H9 (cell line): ENCODE data around the gene TBC1D22A. TPM values are rescaled to one million over a fixed set of nuclear protein-coding genes. Genes with fewer than 3 reads are reported as not detected.

Experiments
- DNase-seq: peaks from one replicate; pipeline ENCODE4 v3.0.0-alpha.2; 2017
- H2AFZ ChIP-seq: one replicate; pipeline ENCODE4 v1.6.1; 2013; ENCODE audit warnings: mild to moderate bottlenecking, low read length, control low read depth, moderate library complexity
- H2AK5ac ChIP-seq: 2 replicates; pipeline ENCODE4 v1.6.1; 2013; ENCODE audit warnings: low read length, control low read depth, mixed read lengths; ENCODE audit not compliant: insufficient read length
- H2BK120ac ChIP-seq: one replicate; pipeline ENCODE4 v1.6.1; 2013; ENCODE audit warnings: low read depth, mild to moderate bottlenecking, low read length, control low read depth, inconsistent platforms; ENCODE audit not compliant: poor library complexity, severe bottlenecking
- H2BK12ac ChIP-seq: 2 replicates; pipeline ENCODE4 v1.6.1; 2013; ENCODE audit warnings: low read length, control low read depth, mixed read lengths, low read depth; ENCODE audit not compliant: insufficient read length
- H2BK15ac ChIP-seq: 2 replicates; pipeline ENCODE4 v1.6.1; 2013; ENCODE audit warnings: low read depth, low read length, control low read depth
- H2BK20ac ChIP-seq: one replicate; pipeline ENCODE4 v1.6.1; 2013; ENCODE audit warnings: low read depth, mild to moderate bottlenecking, low read length, control low read depth, inconsistent platforms; ENCODE audit not compliant: poor library complexity, severe bottlenecking
- H2BK5ac ChIP-seq: 2 replicates; pipeline ENCODE4 v1.6.1; 2013; ENCODE audit warnings: low read length, control low read depth, mixed read lengths; ENCODE audit not compliant: insufficient read length
- H3K14ac ChIP-seq: 2 replicates; pipeline ENCODE4 v1.6.1; 2013; ENCODE audit warnings: low read length, control low read depth; ENCODE audit not compliant: insufficient read depth
- H3K18ac ChIP-seq: 2 replicates; pipeline ENCODE4 v1.6.1; 2013; ENCODE audit warnings: low read depth, mild to moderate bottlenecking, mixed read lengths, low read length, control low read depth; ENCODE audit not compliant: insufficient read length
- H3K23ac ChIP-seq: 2 replicates; pipeline ENCODE4 v1.6.1; 2013; ENCODE audit warnings: low read length, control low read depth, mixed read lengths, low read depth; ENCODE audit not compliant: insufficient read length
- H3K23me2 ChIP-seq: 2 replicates; pipeline ENCODE4 v1.6.1; 2013; ENCODE audit warnings: low read depth, mild to moderate bottlenecking, mixed read lengths, low read length, control low read depth; ENCODE audit not compliant: insufficient read length, poor library complexity, severe bottlenecking
- H3K27ac ChIP-seq: 2 replicates; pipeline ENCODE4 v1.5.1; 2013; ENCODE audit warnings: low read length, control low read depth, mixed read lengths, low read depth; ENCODE audit not compliant: insufficient read length
- H3K27me3 ChIP-seq: 2 replicates; pipeline ENCODE4 v1.6.1; 2013; ENCODE audit warnings: low read length, control low read depth, inconsistent platforms; ENCODE audit not compliant: insufficient read depth
- H3K4ac ChIP-seq: 2 replicates; pipeline ENCODE4 v1.6.1; 2013; ENCODE audit warnings: low read depth, mild to moderate bottlenecking, control low read depth, inconsistent platforms, low read length, moderate library complexity
- H3K4me1 ChIP-seq: 2 replicates; pipeline ENCODE4 v1.6.1; 2013; ENCODE audit warnings: low read length, control low read depth, inconsistent platforms; ENCODE audit not compliant: insufficient read depth
- H3K4me2 ChIP-seq: 2 replicates; pipeline ENCODE4 v1.6.1; 2013; ENCODE audit warnings: low read length, control low read depth, mixed read lengths; ENCODE audit not compliant: insufficient read length, insufficient read depth
- H3K56ac ChIP-seq: 2 replicates; pipeline ENCODE4 v1.6.1; 2013; ENCODE audit warnings: low read depth, mild to moderate bottlenecking, mixed read lengths, low read length, control low read depth; ENCODE audit not compliant: insufficient read length
- H3K79me1 ChIP-seq: 2 replicates; pipeline ENCODE4 v1.6.1; 2013; ENCODE audit warnings: low read depth, mild to moderate bottlenecking, moderate library complexity, low read length, control low read depth, inconsistent platforms; ENCODE audit not compliant: insufficient read depth, poor library complexity, severe bottlenecking
- H3K79me2 ChIP-seq: 2 replicates; pipeline ENCODE4 v1.6.1; 2013; ENCODE audit warnings: low read length, control low read depth, inconsistent platforms; ENCODE audit not compliant: insufficient read depth
- H3K9ac ChIP-seq: 2 replicates; pipeline ENCODE4 v1.6.1; 2013; ENCODE audit warnings: low read length, control low read depth, mixed read lengths; ENCODE audit not compliant: insufficient read length; ENCODE audit errors: extremely low read depth
- H3K9me3 ChIP-seq: one replicate; pipeline ENCODE4 v1.6.1; 2013; ENCODE audit warnings: low read depth, low read length, inconsistent platforms; ENCODE audit not compliant: control insufficient read depth
- H3T11ph ChIP-seq: one replicate; pipeline ENCODE4 v1.6.1; 2013; ENCODE audit warnings: mild to moderate bottlenecking, low read length, control low read depth, inconsistent platforms
- H4K20me1 ChIP-seq: one replicate; pipeline ENCODE4 v1.6.1; 2013; ENCODE audit not compliant: control insufficient read depth, insufficient read length, insufficient read depth
- H4K5ac ChIP-seq: 2 replicates; pipeline ENCODE4 v1.6.1; 2013; ENCODE audit warnings: low read depth, mild to moderate bottlenecking, mixed read lengths, low read length, control low read depth; ENCODE audit not compliant: insufficient read length
- H4K8ac ChIP-seq: replicated peaks from 2 replicates; pipeline ENCODE4 v1.6.1; 2013; ENCODE audit warnings: low read length, control low read depth, mixed read lengths, low read depth; ENCODE audit not compliant: insufficient read length
- H4K91ac ChIP-seq: 2 replicates; pipeline ENCODE4 v1.6.1; 2013; ENCODE audit warnings: low read depth, mild to moderate bottlenecking, moderate library complexity, mixed read lengths, low read length, control low read depth; ENCODE audit not compliant: insufficient read length
- H3K27ac Mint-ChIP-seq, 3 experiments: 2 replicates in 2 of 3; 3 replicates in 1 of 3; pipeline ENCODE4 v1.8.0; 2020 to 2021; ENCODE audit warnings: mixed read lengths in 3 of 3, mild to moderate bottlenecking in 1 of 3, moderate library complexity in 1 of 3
- H3K27me3 Mint-ChIP-seq: 2 replicates; pipeline ENCODE4 v1.8.0; 2021; ENCODE audit warnings: low read depth, mild to moderate bottlenecking, moderate library complexity, mixed read lengths
- H3K36me3 Mint-ChIP-seq, 3 experiments: 2 replicates in 2 of 3; 3 replicates in 1 of 3; pipeline ENCODE4 v1.8.0; 2020 to 2021; ENCODE audit warnings: low read depth in 3 of 3, mixed read lengths in 3 of 3; ENCODE audit not compliant: insufficient read depth in 1 of 3
- H3K4me1 Mint-ChIP-seq, 2 experiments: 2 replicates each; pipeline ENCODE4 v1.8.0; 2020; ENCODE audit warnings: mixed read lengths in 2 of 2
- H3K4me3 Mint-ChIP-seq, 2 experiments: 2 replicates in 1 of 2; 3 replicates in 1 of 2; pipeline ENCODE4 v1.8.0; 2020 to 2021; ENCODE audit warnings: mild to moderate bottlenecking in 2 of 2, mixed read lengths in 2 of 2, moderate library complexity in 1 of 2
- H3K9me3 Mint-ChIP-seq, 2 experiments: 2 replicates in 1 of 2; 3 replicates in 1 of 2; pipeline ENCODE4 v1.8.0; 2020; ENCODE audit warnings: mild to moderate bottlenecking in 2 of 2, mixed read lengths in 2 of 2, moderate library complexity in 1 of 2
- CTCF ChIP-seq: fragments of 200-600 bp; sonication (generic); conservative IDR thresholded peaks from 3 replicates; pipeline ENCODE4 v1.8.0; 2021; ENCODE audit warnings: antibody characterized with exemption, mild to moderate bottlenecking
- WGBS: extraction: QIAGEN DNeasy Blood & Tissue Kit; methylation state at CpG from one replicate; pipeline ENCODE4 v1.1.7; 2013; ENCODE audit warnings: missing lambda C conversion rate, low lambda C conversion rate, mixed read lengths; ENCODE audit not compliant: insufficient read length; ENCODE audit errors: extremely low coverage; 5-methylcytosine and 5-hydroxymethylcytosine counted together
- total RNA-seq: library from RNA; stranded (reverse); gene quantifications from 2 replicates; pipeline ENCODE4 v1.2.1, GENCODE V29; 2021

Gene TBC1D22A
- total RNA-seq, 1 experiment from 2014 or later: 20.8 TPM

GRCh38 chr22:46812788-46813187, 50.3 kb downstream of the TBC1D22A start:
- 0 out of 7 replicates have a peak overlapping the region, but pooled peaks of 1 of the 3 experiments have one; percentile 5 for H3K27ac Mint-ChIP-seq
- H3K36me3 Mint-ChIP-seq: peaks cover 5 to 14% (median 9%) of the 10 kb centered on the region in 3 experiments
- Histone ChIP-seq H4K5ac (no peak overlapping the region), H3K4me1 (no peaks in the 10 kb centered on the region), H3K14ac (no peak overlapping the region), H2BK120ac (no peak overlapping the region), H3T11ph (no peak overlapping the region), H3K23me2 (no peaks in the 10 kb centered on the region), H2AK5ac (no peak overlapping the region), H4K20me1 (peaks cover 3% of the 10 kb centered on the region), H4K91ac (no peak overlapping the region), H3K18ac (no peak overlapping the region), H3K27ac (no peak overlapping the region), H3K27me3 (no peaks in the 10 kb centered on the region), H3K79me1 (no peaks in the 10 kb centered on the region), H3K4ac (no peak overlapping the region), H2BK5ac (no peak overlapping the region), H4K8ac (no peak overlapping the region), H3K4me2 (no peak overlapping the region), H3K9ac (no peak overlapping the region), H2BK20ac (no peak overlapping the region), H3K23ac (no peak overlapping the region), H3K9me3 (no peaks in the 10 kb centered on the region), H2BK15ac (no peak overlapping the region), H2AFZ (no peak overlapping the region), H3K79me2 (no peaks in the 10 kb centered on the region), H2BK12ac (no peak overlapping the region), H3K56ac (no peak overlapping the region)
- H3K4me1 Mint-ChIP-seq: peaks cover 9 to 15% of the 10 kb centered on the region in 2 experiments
- no CpG with 5 or more reads among the region's 13 CpGs for WGBS
- TF ChIP-seq CTCF: no peak
- no peaks in the 10 kb centered on the region for H3K27me3 Mint-ChIP-seq
- no peak for DNase-seq
- H3K9me3 Mint-ChIP-seq: no peaks in the 10 kb centered on the region
- no peak overlapping the region for H3K4me3 Mint-ChIP-seq
